Right lung (tissue), 5 donors: Measurements from ENCODE around the gene TMEM222. TPM values are rescaled to one million over a fixed set of nuclear protein-coding genes. Genes with fewer than 3 reads are reported as not detected.
"Not testable (repeated sequence)": the region's sequence is repeated elsewhere in the genome, so short reads cannot be mapped to it uniquely, and the experiment has no call there.

Experiments used
- DNase-seq, 2 donors: peaks; one replicate each; pipeline ENCODE4 v3.0.0-alpha.2; 2013
- polyA plus RNA-seq, 5 donors: library from polyadenylated mRNA; unstranded; fragments of 120-200 nt; gene quantifications; one replicate each; pipeline versions ENCODE4 v1.2.1 to v1.2.3, GENCODE V29; 2013; ENCODE audit warnings: inconsistent platforms in 1 of 5, low replicate concordance in 1 of 5; ENCODE audit not compliant: insufficient read length in 5 of 5, insufficient read depth in 1 of 5

The TMEM222 gene
- polyA plus RNA-seq, 5 donors: 29.3 to 44.2 (median 36.5) TPM

DNA sequence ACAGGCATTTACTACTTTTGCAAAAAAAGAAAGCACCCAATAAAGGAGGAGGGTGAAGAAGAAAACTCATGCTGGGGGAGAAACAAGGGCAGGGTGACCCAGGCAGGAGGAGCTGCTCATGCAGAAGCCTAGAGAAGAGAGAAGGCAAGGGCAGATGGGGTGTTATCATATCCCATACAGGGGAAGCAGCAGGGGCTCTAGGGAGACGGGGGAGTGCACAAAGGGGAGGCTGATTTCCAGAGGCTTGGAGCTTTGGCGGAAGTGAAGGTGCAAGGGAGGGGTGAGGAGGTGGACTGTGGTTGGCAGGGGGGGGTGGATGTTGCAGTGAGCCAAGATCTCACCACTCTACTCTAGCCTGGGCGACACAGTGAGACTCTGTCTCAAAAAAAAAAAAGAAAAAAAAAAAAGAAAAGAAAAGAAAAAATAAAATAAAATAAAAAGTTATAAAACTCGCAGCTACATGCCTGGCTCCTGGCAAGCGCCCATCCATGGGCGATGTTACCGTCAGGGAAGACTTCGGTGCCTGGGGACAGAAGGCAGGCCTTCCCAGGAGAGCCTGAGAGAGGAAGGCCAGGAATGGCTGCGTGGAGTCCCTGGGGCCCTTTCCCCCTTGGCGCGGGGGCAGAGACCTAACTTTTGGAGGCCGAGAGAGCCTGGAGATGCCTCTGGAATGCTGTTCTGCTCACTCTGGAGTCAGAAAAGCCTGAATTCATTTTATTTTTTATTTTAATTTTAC is 56.0 kb downstream of the TMEM222 start:
- DNase-seq: no peak

DNA sequence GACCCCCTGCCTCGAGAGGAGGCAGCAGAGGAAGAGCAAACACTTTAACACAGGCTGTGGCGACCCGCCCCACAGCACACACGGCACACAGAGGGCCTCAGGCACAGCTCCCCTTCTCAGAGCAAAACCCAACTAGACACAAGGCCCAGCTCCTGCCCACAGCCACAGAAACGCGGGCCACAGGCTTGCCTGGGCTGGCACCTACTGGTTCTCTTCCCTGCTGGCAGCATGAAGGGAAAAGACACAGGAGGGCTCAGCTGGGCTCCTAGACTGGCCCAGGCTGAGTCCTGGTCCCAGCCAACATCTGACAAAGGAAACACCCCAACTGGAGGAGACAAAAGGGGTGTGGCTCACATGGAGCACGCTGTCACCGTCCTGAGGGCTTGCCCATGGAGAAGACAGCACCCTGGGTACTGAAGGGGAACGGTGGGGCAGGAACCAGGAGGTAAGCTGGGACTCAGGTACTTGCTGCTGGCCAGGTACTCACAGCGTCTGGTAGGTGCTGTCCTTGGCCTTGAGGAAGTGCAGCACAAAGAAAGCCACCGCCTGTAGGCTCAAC is 57.7 kb downstream of the TMEM222 start:
- no peak for DNase-seq

DNA sequence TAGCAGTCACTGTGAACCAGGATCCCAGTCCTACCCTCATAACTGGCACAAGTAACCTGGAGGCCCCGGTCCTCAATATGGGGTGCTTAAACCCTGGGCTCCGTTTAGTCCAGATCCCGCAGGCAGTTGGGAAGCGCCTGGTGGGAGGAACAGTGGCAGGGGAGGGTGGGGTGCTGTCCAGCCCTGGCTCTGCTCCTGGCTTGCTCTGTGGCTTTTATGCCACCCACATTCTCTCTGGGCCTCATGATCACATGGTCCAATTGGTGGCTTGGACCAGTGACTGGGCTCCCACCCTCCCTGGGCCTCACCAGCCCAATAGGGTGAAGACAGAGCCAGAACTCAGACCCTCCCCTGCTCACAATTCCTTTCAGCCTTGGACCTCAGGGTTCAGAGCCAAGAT is 58.3 kb downstream of the TMEM222 start:
- no peak for DNase-seq

DNA sequence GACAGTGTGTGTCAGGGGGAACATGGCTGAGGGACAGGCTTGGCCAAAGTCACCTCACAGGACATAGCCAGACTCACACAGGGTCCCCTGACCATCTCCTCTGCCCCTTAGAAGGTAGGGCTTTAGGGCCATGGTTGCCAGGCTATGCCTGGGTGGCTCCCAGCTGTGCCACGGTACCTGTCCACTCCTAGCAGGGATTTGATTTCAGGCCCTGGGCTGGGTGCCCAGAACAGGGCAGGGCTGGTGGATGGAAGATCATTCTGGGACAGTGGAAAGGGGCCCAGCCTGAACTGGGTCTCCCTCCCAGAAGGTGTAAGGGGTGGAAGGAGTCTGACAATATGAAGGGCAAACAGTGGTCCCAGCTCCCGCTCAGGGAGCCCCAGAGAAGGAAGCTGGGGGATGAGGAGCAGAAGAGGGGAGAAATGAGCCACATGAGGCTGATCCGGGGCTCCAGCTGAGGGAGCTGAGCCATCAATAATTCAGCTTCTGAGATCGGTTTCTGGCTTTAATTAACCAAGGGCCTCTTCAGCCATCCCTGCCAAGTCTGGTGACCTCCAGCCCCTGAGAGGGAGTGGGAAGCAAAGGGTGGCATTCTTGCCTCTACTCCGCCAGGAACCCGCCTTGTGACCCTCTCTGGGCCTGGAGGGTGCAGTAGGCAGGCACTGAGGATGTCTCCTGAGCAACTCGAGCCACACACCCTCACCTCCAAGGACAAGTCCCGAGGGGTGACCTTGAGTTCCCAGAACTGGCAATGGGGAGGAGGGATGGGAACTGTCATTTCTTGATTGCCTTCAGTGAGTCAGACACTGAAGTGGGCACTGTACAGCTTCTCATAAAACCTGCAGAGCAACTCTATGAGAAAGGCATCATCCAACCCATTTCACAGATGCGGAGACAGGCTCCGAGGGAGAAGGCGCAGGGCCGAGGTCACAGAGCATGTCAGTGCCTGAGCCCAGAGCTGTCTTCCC is 59.1 kb downstream of the TMEM222 start:
- DNase-seq: no peak

DNA sequence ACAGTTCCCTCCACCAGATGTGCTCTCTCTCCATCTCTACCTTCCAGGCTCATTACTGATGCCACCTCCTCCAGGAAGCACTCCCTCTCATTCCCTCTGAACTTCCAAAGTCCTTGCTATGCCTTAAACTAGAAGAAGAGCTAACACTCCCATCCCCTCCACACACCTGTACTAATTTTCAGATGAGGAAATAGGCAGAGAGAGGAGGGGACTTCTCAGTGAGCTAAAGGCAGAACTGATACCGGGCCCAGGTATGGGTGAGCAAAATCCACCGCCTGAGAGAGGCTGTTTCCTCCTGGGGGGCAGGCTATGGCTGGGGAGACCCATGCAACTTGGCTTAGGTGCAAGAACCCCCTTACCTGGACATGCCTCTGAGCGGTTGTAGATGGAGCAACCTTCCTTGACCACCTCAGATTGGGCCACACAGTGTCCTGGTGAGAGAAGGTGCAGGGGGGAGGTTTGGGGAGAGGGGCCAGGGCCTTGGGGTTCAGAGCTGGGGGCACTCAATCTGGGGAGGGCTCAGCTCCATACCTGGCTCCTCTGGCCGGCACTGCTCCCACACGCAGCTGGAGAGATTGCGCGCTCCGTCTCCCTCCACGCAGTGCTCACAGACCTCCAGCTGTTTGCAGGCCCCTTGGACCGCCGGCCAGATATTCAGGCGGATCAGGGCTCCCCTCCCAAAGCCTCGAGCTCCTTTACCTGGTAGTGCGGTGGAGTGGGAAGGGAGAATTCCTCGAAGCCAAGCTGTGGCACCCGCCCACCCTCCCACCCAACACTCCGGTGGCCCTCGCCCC is 60.2 kb downstream of the TMEM222 start:
- DNase-seq: no peak

DNA sequence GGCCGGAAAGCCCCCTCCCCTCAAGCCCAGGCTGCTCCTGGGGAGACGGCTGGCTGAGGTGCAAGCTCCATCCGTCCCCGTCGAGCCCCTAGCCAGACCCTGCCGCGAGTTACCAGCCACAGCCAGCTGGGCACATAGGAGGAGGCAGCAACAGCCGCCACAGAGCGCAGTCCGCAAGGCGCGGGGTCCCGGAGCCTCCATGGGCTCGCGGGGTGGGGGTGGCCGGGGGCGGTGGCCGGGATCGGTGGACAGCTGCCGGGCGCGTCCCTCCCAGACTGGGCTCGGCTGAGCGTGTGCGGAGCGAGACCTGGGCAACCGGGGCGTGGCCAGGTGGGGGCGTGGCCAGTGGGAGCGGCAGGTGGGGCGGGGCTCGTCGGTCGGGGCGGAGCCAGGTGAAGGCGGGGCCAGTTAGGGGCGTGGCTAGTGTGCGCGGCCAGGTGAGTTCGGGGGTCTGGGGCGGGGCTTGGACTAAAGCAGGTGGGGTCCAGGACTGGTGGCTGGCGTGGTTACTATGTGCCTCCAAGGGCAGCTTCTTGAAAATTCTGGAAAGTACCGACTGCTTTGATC is 61.2 kb downstream of the TMEM222 start, which contains the start of gene CD164L2:
CD164L2 (minus strand) TSS at position 295 of the 567 bp plus-strand sequence; CDS start at position 201, 94 bp downstream.
- DNase-seq: no peak

DNA sequence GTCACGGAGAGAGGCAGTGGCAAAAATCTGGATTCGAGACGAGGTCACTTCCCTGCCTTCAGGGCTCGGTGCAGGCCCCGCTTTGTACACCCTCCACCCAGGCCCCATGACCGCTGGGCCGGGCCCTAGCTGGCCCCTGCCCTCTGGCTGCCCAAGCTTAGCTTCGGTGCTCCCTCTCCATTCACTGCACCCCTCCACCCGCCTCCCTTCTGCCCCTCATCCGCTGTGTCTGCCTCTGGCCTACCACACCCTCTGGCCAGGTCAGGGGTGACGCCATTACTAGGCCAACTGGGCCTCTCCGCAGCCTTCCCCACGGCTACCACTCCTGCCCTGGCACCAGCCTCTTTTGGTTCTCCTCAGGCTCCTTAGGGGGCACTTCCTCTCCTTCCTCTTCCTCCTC is 61.7 kb downstream of the TMEM222 start:
- no peak for DNase-seq

DNA sequence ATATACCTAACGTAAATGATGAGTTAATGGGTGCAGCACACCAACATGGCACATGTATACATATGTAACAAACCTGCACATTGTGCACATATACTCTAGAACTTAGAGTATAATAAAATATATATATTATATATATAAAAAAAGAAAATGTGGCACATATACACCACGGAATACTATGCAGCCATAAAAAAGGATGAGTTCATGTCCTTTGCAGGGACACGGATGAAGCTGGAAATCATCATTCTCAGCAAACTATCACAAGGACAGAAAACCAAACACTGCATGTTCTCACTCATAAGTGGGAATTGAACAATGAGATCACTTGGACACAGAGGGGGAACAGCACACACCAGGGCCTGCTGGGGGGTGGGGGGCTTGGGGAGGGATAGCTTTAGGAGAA is 62.8 kb downstream of the TMEM222 start:
- not testable (repeated sequence) for DNase-seq

Other genes starting within 250 kb of the TMEM222 start
- gene SLC9A1, start 167.0 kb upstream of the TMEM222 start, polyA plus RNA-seq: 10 to 100 TPM; 15.1 to 23.9 (median 16.3) TPM
- 10 to 100 TPM; 29.7 to 38.9 (median 33.8) TPM for gene WDTC1, start 87.5 kb upstream of the TMEM222 start, polyA plus RNA-seq
- gene SYTL1, start 19.9 kb downstream of the TMEM222 start, polyA plus RNA-seq: 10 to 100 TPM in 2 of 5 donors, 1 to 10 TPM in 3; 5.4 to 11.4 (median 9.5) TPM
- gene MAP3K6, start 44.8 kb downstream of the TMEM222 start, polyA plus RNA-seq: 10 to 100 TPM; 10.6 to 18.9 (median 13.5) TPM
- 10 to 100 TPM; 13.8 to 18.8 (median 17.4) TPM for gene FCN3, start 52.7 kb downstream of the TMEM222 start, polyA plus RNA-seq
- 1 to 10 TPM in 4 of 5 donors, under 1 TPM in 1; 0.18 to 3.5 (median 1.6) TPM for gene CD164L2, start 61.2 kb downstream of the TMEM222 start, polyA plus RNA-seq
- 1 to 10 TPM in 3 of 5 donors, under 1 TPM in 2; 0.59 to 1.7 (median 1.1) TPM for gene GPR3, start 70.5 kb downstream of the TMEM222 start, polyA plus RNA-seq
- 100 to 1,000 TPM; 106 to 137 (median 126) TPM for gene WASF2, start 168.0 kb downstream of the TMEM222 start, polyA plus RNA-seq